Activated effector memory CD4-positive, alpha-beta T cell treated with Interleukin-2 at 50 U/mL for 16 hours (primary cell): Measurements from ENCODE around the gene ABCB6.
"Not testable (repeated sequence)": the region's sequence is repeated elsewhere in the genome, so short reads cannot be mapped to it uniquely, and the experiment has no call there.

Experiments
- DNase-seq: peaks from one replicate; pipeline ENCODE4 v3.0.0-alpha.2; 2020

Gene ABCB6

GRCh38 chr2:219218732-219219701 is at the start of gene ABCB6:
ABCB6 (minus strand) TSS chr2:219218958; CDS start chr2:219218673, 285 bp downstream.
- DNase-seq, result peak; percentile 74

GRCh38 chr2:219268294-219268693 is 49.5 kb upstream of the ABCB6 start:
- no peak for DNase-seq

GRCh38 chr2:219266886-219267285 is 48.1 kb upstream of the ABCB6 start:
- no peak for DNase-seq

- DNase-seq, result no peak
Measured at GRCh38 chr2:219266232-219266631, 47.5 kb upstream of the ABCB6 start.

- DNase-seq, result no peak
Measured at GRCh38 chr2:219261024-219261855, 42.5 kb upstream of the ABCB6 start.

- DNase-seq, result not testable (repeated sequence)
Measured at GRCh38 chr2:219258942-219259341, 40.2 kb upstream of the ABCB6 start.

- no peak for DNase-seq
Measured at GRCh38 chr2:219254590-219255201, 35.9 kb upstream of the ABCB6 start.

- DNase-seq, result peak; percentile 88
Measured at GRCh38 chr2:219253753-219254589, 35.2 kb upstream of the ABCB6 start, which contains the start of gene TUBA4A. TUBA4A (minus strand) TSS chr2:219253918; CDS start chr2:219253858, 60 bp downstream.

- peak; percentile 42 for DNase-seq
Measured at GRCh38 chr2:219252900-219253752, 34.4 kb upstream of the ABCB6 start, which contains the start of gene TUBA4B. TUBA4B (plus strand) TSS chr2:219253243; CDS start chr2:219253408, 165 bp downstream.

- no peak for DNase-seq
Measured at GRCh38 chr2:219252570-219252899, 33.8 kb upstream of the ABCB6 start.

- DNase-seq, result no peak
Measured at GRCh38 chr2:219252084-219252483, 33.3 kb upstream of the ABCB6 start.

GRCh38 chr2:219251656-219252055 is 32.9 kb upstream of the ABCB6 start:
- DNase-seq, result no peak

GRCh38 chr2:219250049-219250781 is 31.5 kb upstream of the ABCB6 start:
- no peak for DNase-seq

GRCh38 chr2:219249203-219249980 is 30.6 kb upstream of the ABCB6 start:
- peak; percentile 35 for DNase-seq

GRCh38 chr2:219248845-219249202 is 30.1 kb upstream of the ABCB6 start:
- DNase-seq, result no peak

- peak; percentile 49 for DNase-seq
Measured at GRCh38 chr2:219247678-219248642, 29.2 kb upstream of the ABCB6 start.

- no peak for DNase-seq
Measured at GRCh38 chr2:219246559-219246958, 27.8 kb upstream of the ABCB6 start.

GRCh38 chr2:219245899-219246230 is 27.1 kb upstream of the ABCB6 start:
- DNase-seq, result no peak
